GM12878 (cell line): ENCODE data around the gene XPC. TPM values are rescaled to one million over a fixed set of nuclear protein-coding genes. Genes with fewer than 3 reads are reported as not detected.

Source experiments
- ATAC-seq: fragments of 200-7000 bp; cut with Tn5 transposase; 3 replicates; pipeline ENCODE4 v1.9.1; 2020; ENCODE audit warnings: mild to moderate bottlenecking, moderate library complexity
- BruUV-seq: library from RNA; stranded (reverse); fragments of 400-500 nt; replicated peaks from 2 replicates; lab custom pipeline; 2021; lab: Mats Ljungman, UMichigan
- CTCF ChIA-PET: fragments of 300-600 bp; sonication (Branson Sonifier 250); formaldehyde crosslinking; extraction: SDS; loops from one replicate; lab custom pipeline; 2021; ENCODE audit warnings: inconsistent platforms; lab: Yijun Ruan, JAX
- POLR2A ChIA-PET: fragments of 350-600 bp; formaldehyde crosslinking; extraction: SDS; loops from one replicate; lab custom pipeline; 2021; ENCODE audit warnings: inconsistent platforms; lab: Charles Lee
- RAD21 ChIA-PET: fragments of 300-600 bp; sonication (Branson Sonifier 250); formaldehyde crosslinking; loops from one replicate; lab custom pipeline; 2023; ENCODE audit warnings: antibody characterized with exemption; ENCODE audit not compliant: unreplicated experiment; lab: Charles Lee
- SMC1A ChIA-PET: fragments of 300-600 bp; sonication (Branson Sonifier 250); formaldehyde crosslinking; loops from one replicate; lab custom pipeline; 2023; ENCODE audit not compliant: unreplicated experiment, uncharacterized antibody; lab: Charles Lee
- DNase-seq: peaks from one replicate; pipeline ENCODE4 v3.0.0-alpha.2; 2011; ENCODE audit warnings: low read depth, low spot score
- FAIRE-seq: peaks from 3 replicates; lab custom pipeline; 2011; peaks lifted over from hg19 to GRCh38; lab: Jason Lieb, UNC
- H2AFZ ChIP-seq: 2 replicates; pipeline ENCODE4 v1.6.0; 2011; ENCODE audit warnings: low read depth, low read length, control low read depth; ENCODE audit not compliant: control insufficient read depth
- H3K27ac ChIP-seq: 2 replicates; pipeline ENCODE4 v1.5.1; 2011; ENCODE audit warnings: control low read depth; ENCODE audit not compliant: control insufficient read depth, insufficient read depth
- H3K27me3 ChIP-seq, 2 experiments: replicated peaks in 1 of 2; 2 replicates each; pipeline versions ENCODE4 v1.6.0 to v1.6.1; 2011; ENCODE audit warnings: low read length in 1 of 2; ENCODE audit not compliant: control insufficient read depth in 2 of 2, insufficient read depth in 2 of 2
- H3K36me3 ChIP-seq, 2 experiments: 2 replicates each; pipeline ENCODE4 v1.5.1; 2011; ENCODE audit warnings: low read length in 1 of 2; ENCODE audit not compliant: control insufficient read depth in 2 of 2, insufficient read depth in 2 of 2
- H3K4me1 ChIP-seq: 2 replicates; pipeline ENCODE4 v1.6.1; 2011; ENCODE audit warnings: mild to moderate bottlenecking, low read length, moderate library complexity, mixed read lengths; ENCODE audit not compliant: control insufficient read depth, insufficient read depth
- H3K4me2 ChIP-seq: 2 replicates; pipeline ENCODE4 v1.6.0; 2011; ENCODE audit warnings: control low read depth; ENCODE audit not compliant: control insufficient read depth, insufficient read depth
- H3K4me3 ChIP-seq: fragments of 200-600 bp; sonication (generic); 2 replicates; pipeline ENCODE4 v1.5.1; 2016
- H3K79me2 ChIP-seq: 2 replicates; pipeline ENCODE4 v1.6.0; 2011; ENCODE audit warnings: low read length; ENCODE audit not compliant: control insufficient read depth, insufficient read depth
- H3K9ac ChIP-seq: 2 replicates; pipeline ENCODE4 v1.8.0; 2011; ENCODE audit warnings: low read length, control low read depth, mixed read lengths; ENCODE audit not compliant: control insufficient read depth, insufficient read depth
- H3K9me3 ChIP-seq: replicated peaks from 3 replicates; pipeline ENCODE4 v1.5.1; 2011; ENCODE audit warnings: mild to moderate bottlenecking, low read length; ENCODE audit not compliant: control insufficient read depth, insufficient read depth
- H4K20me1 ChIP-seq: 2 replicates; pipeline ENCODE4 v1.6.0; 2011; ENCODE audit not compliant: control insufficient read depth, insufficient read depth
- EP300 ChIP-seq, 2 experiments: fragments of 150-350 bp in 1 of 2; IDR thresholded peaks; 2 replicates each; pipeline ENCODE4 v1.6.1; 2011 to 2012; ENCODE audit warnings: low read depth in 2 of 2, low read length in 2 of 2, borderline replicate concordance in 1 of 2, improper control_type of control experiment in 1 of 2, inconsistent platforms in 1 of 2; ENCODE audit not compliant: control insufficient read depth in 1 of 2
- NBN ChIP-seq: fragments of 450-650 bp; IDR thresholded peaks from 2 replicates; pipeline ENCODE4 v1.6.1; 2016
- POU2F2 ChIP-seq: IDR thresholded peaks from 3 replicates; pipeline ENCODE4 v1.6.1; 2011; ENCODE audit warnings: low read depth, mild to moderate bottlenecking, low read length, borderline replicate concordance
- RCOR1 ChIP-seq: conservative IDR thresholded peaks from 2 replicates; pipeline ENCODE4 v1.6.1; 2012; ENCODE audit warnings: low read depth, low read length, improper control_type of control experiment
- STAT1 ChIP-seq: fragments of 450-650 bp; conservative IDR thresholded peaks from 2 replicates; pipeline ENCODE4 v1.6.1; 2014; ENCODE audit warnings: antibody characterized with exemption, mild to moderate bottlenecking
- SUZ12 ChIP-seq: fragments of 200-600 bp; sonication (generic); IDR thresholded peaks from one replicate; pipeline ENCODE4 v1.6.1; 2018; ENCODE audit warnings: antibody characterized with exemption, mild to moderate bottlenecking; ENCODE audit not compliant: unreplicated experiment
- TBL1XR1 ChIP-seq: IDR thresholded peaks from 2 replicates; pipeline ENCODE4 v1.6.1; 2012; ENCODE audit warnings: low read depth, low read length, improper control_type of control experiment
- ZNF207 ChIP-seq: fragments of 450-650 bp; IDR thresholded peaks from 2 replicates; pipeline ENCODE4 v1.6.1; 2014; ENCODE audit warnings: antibody characterized with exemption, mild to moderate bottlenecking, borderline replicate concordance
- WGBS: methylation state at CpG from one replicate; pipeline ENCODE4 v1.1.6; 2016; ENCODE audit warnings: low lambda C conversion rate; ENCODE audit not compliant: insufficient replicate concordance, insufficient coverage; ENCODE audit errors: missing lambda C conversion rate; 5-methylcytosine and 5-hydroxymethylcytosine counted together
- in situ Hi-C: fragments of 300-500 bp; cut with MboI; formaldehyde crosslinking; loops from 9 replicates; pipeline ENCODE4 v1.14.3; 2018; ENCODE audit warnings: mixed read lengths
- intact Hi-C: fragments of 100-400 bp; cut with micrococcal nuclease; formaldehyde crosslinking; loops from one replicate; pipeline ENCODE4 v1.14.2; 2022; ENCODE audit not compliant: unreplicated experiment
- polyA plus RNA-seq, 11 experiments: library from polyadenylated mRNA; depleted of rRNA in 4 of 11; unstranded in 6 of 11; stranded (reverse) in 5 of 11; fragments of >200 nt; fragmentation: Nextera tagmentation in 4 of 11; fragmentation: Illumina TruSeq in 1 of 11; extraction: Ambion mirVana in 4 of 11; extraction: Trizol in 1 of 11; gene quantifications; 1 replicate in 1 of 11; 2 replicates in 10 of 11; pipeline versions ENCODE4 v1.2.1 to v1.2.3, GENCODE V29; 2011 to 2016; ENCODE audit warnings: inconsistent platforms in 2 of 11, missing spikeins in 2 of 11, low read depth in 1 of 11
- total RNA-seq, 4 experiments: library from RNA; depleted of rRNA in 3 of 4; stranded (reverse); fragments of >200 nt in 3 of 4; fragmentation: Illumina TruSeq in 1 of 4; extraction: Trizol in 1 of 4; gene quantifications; 2 replicates each; pipeline versions ENCODE4 v1.2.1 to v1.2.3, GENCODE V29; 2013 to 2021
- TF ChIP-seq, protein P1 (sequence below): fragments of 450-650 bp; conservative IDR thresholded peaks from 2 replicates; pipeline ENCODE4 v1.6.1; 2017; ENCODE audit warnings: mild to moderate bottlenecking, moderate library complexity
- TF ChIP-seq, protein P2 (sequence below): fragments of 450-650 bp; IDR thresholded peaks from 2 replicates; pipeline ENCODE4 v1.6.1; 2018; ENCODE audit warnings: mild to moderate bottlenecking, low read depth, moderate library complexity; ENCODE audit not compliant: partially characterized antibody

Gene XPC
- total and polyA plus RNA-seq, 10 of the 15 experiments (the other 5 are each of a cell fraction or from before 2014, with no cell fraction given): 4.0 to 48.3 (median 29.8) TPM

DNA sequence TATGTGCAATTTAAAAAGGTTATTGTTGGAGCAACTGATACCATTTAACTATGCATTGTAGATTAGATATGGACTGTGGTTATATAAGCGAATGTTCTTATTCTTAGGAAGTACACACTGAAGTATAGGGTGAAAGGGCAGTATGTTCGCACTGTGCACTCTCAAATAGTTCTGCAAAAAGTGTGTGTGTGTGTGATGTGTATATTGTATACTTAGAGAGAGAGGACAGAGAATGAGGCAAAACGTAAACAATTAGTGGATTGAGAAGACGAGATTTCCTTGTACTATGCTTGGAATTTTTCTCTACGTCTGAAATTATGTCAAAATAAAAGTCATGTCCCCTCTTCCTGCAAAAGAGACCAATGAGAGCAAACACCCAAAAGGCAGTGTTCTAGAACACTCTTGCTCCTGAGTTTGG, 30.6 kb upstream of the XPC start:
- Histone ChIP-seq H3K27me3 (no peaks in the 10 kb centered on the region), H4K20me1 (no peaks in the 10 kb centered on the region; the same call in 1 of the 2 replicates), H3K9ac (no peak overlapping the region), H3K79me2 (no peaks in the 10 kb centered on the region), H2AFZ (no peak overlapping the region), H3K9me3 (no peaks in the 10 kb centered on the region), H3K4me1 (no peaks in the 10 kb centered on the region), H3K36me3 (no peaks in the 10 kb centered on the region), H3K4me2 (no peak overlapping the region), H3K27ac (no peak overlapping the region), H3K4me3 (no peak overlapping the region)
- DNase-seq (no peak), FAIRE-seq (no peak), ATAC-seq (no peak)
- no peak for TF ChIP-seq NBN
- no peak for TF ChIP-seq TBL1XR1
- no peak for TF ChIP-seq SUZ12
- no peak for TF ChIP-seq EP300 (IDR thresholded peaks at IDR 0.05; ENCODE audit: borderline replicate concordance in 1 of 2, control insufficient read depth in 1 of 2, low read depth in 2 of 2, low read length in 2 of 2)
- TF ChIP-seq ZNF207: no peak
- TF ChIP-seq, protein P1, sequence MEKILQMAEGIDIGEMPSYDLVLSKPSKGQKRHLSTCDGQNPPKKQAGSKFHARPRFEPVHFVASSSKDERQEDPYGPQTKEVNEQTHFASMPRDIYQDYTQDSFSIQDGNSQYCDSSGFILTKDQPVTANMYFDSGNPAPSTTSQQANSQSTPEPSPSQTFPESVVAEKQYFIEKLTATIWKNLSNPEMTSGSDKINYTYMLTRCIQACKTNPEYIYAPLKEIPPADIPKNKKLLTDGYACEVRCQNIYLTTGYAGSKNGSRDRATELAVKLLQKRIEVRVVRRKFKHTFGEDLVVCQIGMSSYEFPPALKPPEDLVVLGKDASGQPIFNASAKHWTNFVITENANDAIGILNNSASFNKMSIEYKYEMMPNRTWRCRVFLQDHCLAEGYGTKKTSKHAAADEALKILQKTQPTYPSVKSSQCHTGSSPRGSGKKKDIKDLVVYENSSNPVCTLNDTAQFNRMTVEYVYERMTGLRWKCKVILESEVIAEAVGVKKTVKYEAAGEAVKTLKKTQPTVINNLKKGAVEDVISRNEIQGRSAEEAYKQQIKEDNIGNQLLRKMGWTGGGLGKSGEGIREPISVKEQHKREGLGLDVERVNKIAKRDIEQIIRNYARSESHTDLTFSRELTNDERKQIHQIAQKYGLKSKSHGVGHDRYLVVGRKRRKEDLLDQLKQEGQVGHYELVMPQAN: no peak
- TF ChIP-seq STAT1: no peak
- no peak for TF ChIP-seq RCOR1
- TF ChIP-seq, protein P2, sequence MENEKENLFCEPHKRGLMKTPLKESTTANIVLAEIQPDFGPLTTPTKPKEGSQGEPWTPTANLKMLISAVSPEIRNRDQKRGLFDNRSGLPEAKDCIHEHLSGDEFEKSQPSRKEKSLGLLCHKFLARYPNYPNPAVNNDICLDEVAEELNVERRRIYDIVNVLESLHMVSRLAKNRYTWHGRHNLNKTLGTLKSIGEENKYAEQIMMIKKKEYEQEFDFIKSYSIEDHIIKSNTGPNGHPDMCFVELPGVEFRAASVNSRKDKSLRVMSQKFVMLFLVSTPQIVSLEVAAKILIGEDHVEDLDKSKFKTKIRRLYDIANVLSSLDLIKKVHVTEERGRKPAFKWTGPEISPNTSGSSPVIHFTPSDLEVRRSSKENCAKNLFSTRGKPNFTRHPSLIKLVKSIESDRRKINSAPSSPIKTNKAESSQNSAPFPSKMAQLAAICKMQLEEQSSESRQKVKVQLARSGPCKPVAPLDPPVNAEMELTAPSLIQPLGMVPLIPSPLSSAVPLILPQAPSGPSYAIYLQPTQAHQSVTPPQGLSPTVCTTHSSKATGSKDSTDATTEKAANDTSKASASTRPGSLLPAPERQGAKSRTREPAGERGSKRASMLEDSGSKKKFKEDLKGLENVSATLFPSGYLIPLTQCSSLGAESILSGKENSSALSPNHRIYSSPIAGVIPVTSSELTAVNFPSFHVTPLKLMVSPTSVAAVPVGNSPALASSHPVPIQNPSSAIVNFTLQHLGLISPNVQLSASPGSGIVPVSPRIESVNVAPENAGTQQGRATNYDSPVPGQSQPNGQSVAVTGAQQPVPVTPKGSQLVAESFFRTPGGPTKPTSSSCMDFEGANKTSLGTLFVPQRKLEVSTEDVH: no peak
- TF ChIP-seq POU2F2: no peak
- ChIA-PET RAD21 (no interaction called here), POLR2A (no interaction called here), SMC1A (no interaction called here), CTCF (no interaction called here)
- in situ Hi-C loops: no loop called here
- intact Hi-C loops: loop anchor here (10.0 kb wide), 1 partner anchor 314 kb away; no protein-coding TSS in a partner anchor
- WGBS: 62% methylated on average over 5 of the region's 5 CpGs
- BruUV-seq: no TSS peak
